Right renal pelvis (tissue), 4 donors: ENCODE data around the gene TAC4. TPM values are rescaled to one million over a fixed set of nuclear protein-coding genes. Genes with fewer than 3 reads are reported as not detected.

ENCODE experiments used
- DNase-seq, 4 donors: peaks; one replicate each; pipeline ENCODE4 v3.0.0-alpha.2; 2013; ENCODE audit warnings: low read depth in 4 of 4, low spot score in 3 of 4, missing footprints in 1 of 4
- polyA plus RNA-seq, 4 donors: library from polyadenylated mRNA; unstranded; fragments of 120-200 nt; gene quantifications; one replicate each; pipeline ENCODE4 v1.2.1, GENCODE V29; 2013; ENCODE audit not compliant: insufficient read length in 4 of 4

The TAC4 gene
- polyA plus RNA-seq, 4 donors = 0.17 TPM; not detected in 3

- no peak for DNase-seq
Measured at GRCh38 chr17:49873926-49874325, 26.1 kb upstream of the TAC4 start.

GRCh38 chr17:49873466-49873865 lies 25.6 kb upstream of the TAC4 start:
- no peak for DNase-seq

DNA sequence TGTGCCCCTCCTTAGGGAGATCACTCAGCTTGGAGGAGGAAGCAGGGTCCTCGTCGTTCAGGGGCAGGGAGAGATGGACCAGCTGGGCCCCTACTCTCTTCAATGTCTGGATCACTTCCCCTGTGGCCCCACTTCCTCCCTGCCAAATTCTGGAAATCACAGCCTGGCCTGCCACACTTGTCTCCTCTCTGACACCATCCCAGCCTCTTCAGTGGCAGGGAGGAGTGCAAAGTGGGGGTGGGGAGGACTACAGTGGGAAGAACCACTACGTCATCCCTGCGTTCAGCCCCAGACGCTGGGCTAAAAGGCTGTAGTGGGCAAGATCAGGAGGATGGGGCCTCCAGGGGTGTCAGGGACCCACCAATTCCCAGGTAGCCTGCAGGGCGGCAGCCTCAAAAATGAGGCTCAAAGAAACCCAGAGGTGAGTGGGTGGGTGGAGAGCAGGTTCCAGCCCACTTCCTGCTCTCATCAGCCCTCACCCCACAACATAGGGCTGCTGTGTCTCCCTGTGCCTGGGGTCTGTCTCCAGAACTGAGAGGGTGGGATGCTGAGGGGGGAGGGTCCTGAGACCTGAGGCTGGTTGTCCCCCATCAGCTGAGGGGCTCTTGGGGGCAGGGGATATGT lies 25.0 kb upstream of the TAC4 start:
- no peak for DNase-seq

DNA sequence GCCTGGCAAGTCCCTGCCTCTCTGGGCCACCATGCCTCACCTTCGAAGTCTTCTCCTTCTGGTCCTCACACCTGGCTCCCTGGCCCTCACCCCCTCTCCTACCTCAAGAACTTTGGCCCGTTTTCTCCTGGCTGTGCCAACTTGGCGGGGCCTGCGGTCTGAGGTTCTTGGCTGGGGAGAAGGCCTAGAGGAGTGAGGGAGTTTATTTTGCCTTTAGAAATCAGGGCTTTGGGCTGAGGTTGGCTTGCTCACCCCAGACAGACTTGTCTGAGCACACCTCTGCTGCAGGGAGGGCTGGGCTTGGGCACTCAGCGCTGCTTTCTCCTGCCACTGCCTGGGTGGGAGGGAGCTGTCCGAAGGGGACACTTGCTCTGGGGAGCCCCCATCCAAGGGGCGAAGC lies 23.3 kb upstream of the TAC4 start:
- DNase-seq = no peak

DNA sequence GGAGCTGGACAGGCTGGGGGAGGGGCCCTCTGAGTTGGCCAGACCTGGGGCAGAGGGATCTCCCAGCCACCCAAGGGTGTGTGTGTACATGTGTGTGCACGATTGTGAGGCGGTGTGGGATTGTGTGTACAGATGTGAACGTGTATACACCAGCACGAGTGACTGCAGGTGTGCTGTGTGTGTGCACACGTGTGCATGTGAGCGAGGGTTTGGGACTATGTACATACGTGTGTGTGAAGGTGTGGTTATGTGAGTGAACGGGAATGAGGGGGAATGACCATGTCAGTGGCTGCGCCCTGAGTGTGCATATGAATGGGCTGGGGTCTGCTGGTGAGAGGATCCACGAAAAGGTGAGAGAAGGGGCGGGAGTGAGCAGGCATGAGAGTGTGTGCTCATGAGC lies 22.4 kb upstream of the TAC4 start:
- DNase-seq = no peak

DNA sequence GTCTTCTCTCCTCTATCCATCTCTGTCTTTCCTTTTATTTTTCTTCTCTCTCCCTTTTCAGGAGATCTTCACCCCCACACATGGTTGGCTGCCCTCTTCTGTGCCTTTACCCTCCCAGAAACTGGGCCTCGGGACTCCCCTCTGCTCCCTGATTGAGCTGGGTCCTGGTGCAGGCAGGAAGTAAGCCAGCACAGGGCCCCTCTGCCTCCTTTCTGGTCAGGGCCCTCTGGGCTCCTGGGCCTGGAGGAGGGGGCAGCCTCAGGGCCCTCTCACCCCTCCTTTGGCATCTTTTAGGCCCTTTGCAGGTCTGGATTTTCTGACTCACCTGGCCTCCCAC lies 21.1 kb upstream of the TAC4 start:
- no peak for DNase-seq

DNA sequence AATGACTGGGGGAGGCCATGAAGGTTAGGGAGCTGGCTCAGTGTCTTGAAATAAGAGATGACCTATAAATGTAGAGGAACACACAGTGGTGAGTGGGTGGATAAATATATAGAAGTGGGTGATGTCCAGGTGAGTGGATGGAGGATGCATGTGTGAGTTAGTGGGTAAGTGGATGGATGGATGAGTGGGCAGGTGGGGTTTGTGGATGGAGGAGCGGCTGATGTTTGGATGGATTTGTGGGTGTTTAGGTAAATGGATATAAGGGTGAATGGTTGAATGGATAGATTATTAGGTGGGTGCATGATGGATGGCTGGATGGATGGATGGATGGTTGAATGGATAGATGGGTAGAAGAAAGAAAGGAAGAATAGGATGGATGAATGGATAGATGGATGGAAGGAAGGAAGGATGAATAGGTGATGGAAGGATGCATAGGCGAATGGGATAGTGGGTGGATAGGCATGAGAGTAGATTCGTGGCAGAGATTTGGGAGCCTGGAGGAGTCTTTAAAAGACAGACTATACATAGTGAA lies 19.1 kb upstream of the TAC4 start:
- no peak for DNase-seq

- DNase-seq = no peak
Measured at GRCh38 chr17:49866019-49866380, 18.1 kb upstream of the TAC4 start.

DNA sequence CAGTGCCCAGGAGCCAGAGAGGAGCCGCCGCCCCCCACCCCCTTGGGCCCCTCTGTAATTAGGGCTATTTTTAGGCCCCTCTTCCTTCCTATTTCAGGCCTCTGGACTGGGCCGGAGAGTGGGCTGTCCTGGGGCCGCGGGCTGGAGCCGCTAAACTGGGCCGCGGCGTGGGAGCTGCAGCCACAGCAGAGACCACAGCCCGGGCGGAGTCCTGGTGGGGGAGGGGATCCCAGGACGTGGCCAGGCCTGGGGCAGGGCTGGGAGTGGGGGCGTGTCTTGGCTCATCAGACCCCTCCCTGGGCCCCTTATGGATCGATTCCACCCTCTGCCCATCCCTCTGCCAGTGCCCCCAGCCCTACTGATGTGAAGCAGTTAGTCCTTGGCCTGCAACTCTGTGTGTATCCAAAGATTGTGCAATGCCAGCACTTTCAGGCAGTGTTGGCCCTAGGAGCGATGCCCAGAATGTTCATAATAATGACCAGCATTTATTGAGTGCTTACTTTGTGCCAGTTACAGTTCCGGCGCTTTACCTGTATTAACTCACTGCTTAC lies 15.0 kb upstream of the TAC4 start:
- DNase-seq = no peak

GRCh38 chr17:49861150-49861884 lies 13.4 kb upstream of the TAC4 start:
- no peak for DNase-seq

DNA sequence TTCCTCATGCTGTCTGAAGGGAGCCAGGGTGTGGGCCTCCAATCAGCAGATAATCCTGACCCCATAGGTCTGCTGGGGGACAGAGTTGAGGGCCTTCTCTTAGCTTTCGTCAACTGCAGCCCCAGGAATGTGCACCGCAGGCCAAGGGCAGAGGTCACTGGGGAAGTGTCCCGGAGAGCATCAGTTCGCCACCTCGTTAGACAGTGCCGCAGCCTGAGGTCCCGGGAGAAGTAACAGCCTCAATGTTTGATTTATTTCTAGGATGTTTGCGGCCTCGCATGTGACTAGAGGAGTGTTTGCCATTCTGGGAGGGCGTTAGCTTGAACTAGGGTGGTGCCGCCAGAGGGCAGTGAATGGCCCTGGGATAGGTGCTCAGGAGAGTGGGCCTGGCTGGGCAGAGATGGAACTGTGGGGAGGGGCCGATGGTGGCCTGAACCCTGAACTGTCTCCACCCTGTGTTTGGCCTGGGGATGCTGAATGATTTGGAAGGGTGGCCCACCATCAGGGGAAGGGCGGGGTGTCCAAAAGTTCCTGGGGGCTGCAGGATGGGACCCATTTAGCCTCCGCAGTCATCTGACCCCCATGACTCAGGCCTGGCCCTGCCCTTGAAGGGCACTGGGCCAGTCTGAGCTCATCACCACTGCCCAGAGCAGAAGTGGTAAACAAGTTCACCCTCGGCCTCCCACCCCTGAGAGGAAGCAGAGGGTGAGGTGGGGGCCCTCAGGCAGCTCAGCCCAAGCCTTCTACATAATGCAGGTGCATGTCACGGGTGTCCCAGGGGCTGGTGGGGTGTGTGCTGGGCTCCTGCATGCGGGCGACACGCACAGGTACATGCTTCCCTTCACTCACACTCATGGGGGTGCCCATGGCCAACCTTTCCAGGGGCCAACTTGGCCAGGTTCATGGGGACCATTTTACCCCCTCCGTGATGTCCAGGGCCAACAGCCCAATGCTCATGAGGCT lies 12.4 kb upstream of the TAC4 start:
- no peak for DNase-seq

DNA sequence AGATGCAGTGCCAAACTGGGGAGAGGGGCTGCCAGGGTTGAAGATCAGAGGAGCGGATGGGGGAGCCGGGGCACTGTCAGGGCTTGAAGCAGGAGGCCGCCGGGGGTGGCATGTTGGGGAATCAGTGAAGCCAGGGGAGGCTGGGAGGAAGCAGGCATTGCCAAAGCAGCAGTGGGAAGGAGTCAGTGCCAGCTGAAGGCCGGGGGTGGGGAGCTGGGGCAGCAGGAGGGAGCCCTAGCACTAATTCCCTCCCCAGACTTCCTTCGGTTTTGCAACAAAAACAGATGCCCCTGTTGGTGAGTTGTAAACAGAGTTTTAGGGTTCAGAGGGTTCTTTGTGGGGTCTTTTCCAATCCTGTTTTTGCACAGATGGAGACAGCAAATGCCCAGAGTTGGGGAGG lies 10.9 kb upstream of the TAC4 start:
- no peak for DNase-seq

DNA sequence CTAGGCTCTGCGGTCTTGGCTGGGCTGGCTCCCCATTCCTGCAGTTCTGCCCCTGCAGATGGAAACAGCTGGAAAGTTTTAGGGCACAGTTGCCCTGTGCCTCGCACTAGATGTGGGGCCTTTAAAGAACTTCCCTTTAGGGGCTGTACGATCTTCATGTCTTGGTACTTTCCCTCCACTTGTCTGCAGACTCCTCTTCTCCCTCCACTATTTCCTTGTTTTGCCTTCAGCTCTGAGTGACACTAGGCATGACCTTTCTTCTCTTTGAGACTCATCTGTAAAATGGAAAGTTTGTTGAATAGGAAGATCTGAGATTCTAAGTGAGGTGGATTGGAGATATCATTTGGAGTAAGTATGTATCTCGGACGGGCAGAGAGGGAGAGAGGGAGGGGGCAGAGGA lies 6.3 kb upstream of the TAC4 start:
- no peak for DNase-seq

- no peak for DNase-seq
Measured at GRCh38 chr17:49853470-49854015, 5.7 kb upstream of the TAC4 start.

DNA sequence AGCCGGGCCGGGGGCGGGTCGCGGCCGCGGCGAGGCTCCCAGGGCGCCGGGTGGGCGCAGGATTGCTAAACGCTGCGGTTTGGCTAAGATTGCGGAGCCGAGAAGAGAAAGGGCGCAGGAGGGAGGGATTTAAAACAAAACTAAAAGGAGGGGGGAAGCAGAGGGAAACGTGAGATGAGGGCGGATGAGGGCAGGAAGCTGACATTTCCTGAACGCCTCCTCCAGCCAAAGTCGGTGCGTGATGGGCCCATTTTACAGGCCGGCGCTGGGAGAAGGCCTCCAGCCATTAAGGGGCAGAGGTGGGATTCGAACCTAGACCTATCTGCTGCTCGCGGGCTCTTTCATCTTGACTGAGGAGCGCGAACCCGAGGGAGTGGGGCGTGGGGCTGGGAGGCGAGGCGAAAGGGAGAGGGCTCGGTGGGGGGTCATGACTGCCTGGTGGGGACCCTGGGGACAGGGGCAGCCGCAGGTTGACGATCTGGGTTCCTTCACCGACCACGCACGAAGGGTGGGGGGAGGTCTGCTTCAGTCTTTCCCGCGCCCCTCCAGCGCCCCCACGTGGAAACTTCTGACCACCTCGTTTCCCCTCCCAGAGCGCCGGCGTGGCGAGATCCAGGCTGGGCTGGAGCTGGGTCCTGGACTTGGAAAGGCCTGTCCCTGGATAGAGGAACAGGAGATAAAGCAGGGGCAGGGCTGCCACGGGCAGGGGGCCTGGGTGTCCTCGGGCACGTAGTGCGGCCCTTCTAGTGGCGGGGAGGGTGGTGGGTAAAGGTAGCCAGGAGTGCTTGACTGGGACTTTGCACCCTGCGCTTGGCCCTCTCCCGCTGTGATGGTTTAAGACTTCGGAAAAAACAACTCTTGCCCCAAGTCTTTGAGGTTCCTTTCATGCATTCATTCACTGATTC lies 3.8 kb upstream of the TAC4 start:
- DNase-seq = peak in 1 of 4 donors; percentile 47

DNA sequence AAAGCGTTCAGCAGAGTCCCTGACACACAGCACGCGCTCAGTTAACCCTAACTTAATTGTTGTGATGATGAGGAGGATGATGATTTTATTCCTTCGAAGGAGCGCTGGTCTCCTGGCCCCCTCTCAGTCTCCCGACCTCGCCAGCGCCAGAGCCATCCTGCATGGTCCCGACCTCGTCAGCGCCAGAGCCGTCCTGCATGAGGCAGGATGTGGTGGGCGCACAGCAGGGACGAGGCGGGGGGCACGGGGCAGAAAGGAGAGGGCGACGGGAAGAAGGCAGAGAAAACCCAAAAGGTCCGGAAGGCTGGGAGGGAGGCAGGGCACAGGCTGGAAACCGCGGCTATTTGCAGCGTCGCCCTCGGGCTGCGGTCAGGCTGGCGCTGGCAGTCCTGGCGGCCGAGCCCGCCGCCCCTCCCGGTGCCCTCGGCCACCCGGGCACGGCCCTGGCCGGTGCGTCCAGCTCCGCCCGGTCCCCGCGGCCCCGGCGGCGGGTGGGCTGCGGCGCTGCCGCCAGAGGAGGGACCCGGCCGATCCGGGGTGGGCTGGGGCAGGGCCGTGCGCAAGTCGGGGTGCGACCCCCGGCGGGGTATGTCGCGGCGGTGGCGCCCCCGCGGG lies 3.0 kb upstream of the TAC4 start:
- no peak for DNase-seq

DNA sequence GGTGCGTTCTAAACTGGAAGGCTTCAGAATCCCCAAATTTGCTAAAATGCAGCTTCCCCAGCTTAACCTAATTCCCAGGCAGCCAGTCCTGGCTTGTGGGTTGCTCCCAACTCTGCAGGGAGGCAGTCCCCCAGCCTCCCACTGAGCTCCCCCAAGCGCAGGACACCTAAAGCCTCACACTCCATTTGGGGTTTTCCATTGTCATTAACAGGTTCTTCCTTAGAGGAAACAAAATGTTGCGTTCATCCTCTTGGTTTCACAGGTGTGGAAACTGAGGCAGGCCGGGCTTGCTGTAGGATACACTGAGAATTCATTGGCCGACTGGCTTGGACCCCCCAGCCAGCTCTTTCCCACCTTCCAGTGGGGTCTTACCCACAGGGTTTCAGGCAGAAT lies 2.3 kb upstream of the TAC4 start:
- DNase-seq = no peak

- no peak for DNase-seq
Measured at GRCh38 chr17:49848739-49849138, 870 bp upstream of the TAC4 start.

DNA sequence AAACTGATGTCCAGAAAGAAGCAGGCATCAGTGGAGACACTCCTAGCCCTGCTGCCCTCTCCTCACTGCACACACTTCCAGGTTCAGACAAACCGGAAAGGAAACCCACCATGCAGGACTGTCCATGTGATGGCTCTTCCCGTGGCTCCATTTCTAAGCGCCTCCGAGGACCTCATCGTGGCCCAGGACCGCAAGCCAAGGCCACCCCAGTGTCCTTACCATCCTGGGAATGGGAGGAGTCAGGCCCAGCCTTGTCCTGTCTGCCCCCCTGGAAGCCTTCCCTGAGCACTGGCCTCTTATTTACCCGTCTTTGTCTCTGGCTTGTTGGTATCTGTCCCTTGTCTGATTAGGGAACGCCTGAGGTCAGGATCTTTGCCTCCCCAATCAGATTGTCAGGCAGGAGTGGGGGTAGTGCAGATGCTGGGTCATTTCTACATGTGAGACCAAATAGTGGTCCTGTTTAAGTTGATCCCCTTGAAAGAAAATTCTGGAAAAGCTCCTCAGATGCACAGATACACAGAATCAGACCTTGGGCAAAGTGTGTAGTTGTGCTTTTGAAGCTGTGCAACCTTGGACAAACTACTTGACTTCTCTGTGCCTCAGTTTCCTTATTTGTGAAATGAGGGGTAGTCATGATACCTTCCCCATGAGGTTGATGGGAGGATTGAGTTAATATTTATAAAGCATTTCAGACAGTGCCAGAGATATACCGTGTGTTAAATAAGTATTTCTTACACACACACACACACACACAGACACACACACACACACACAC lies 744 bp downstream of the TAC4 start:
- DNase-seq = no peak
